ENCODE results near the gene SHROOM2.

DNA sequence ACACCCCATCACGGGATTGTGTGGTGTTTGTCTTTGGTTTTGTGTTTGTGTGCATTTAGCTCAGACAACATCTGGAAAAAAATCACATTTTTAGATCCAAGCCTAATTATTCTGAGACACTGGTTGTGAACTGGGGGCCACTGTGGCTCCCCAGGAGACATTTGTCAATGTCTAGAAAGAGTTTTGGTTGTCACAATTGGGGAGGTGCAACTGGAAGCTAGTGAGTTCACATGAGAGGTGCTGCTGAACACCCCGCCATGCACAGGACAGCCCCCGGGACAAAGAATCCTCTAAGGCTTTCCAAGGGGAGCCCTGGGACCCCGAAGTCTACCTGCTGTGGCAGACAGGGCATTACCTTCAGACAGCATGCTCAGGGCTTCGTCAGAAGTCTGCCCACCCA lies 47.1 kb upstream of the SHROOM2 start:
- TF ChIP-seq, protein P1, sequence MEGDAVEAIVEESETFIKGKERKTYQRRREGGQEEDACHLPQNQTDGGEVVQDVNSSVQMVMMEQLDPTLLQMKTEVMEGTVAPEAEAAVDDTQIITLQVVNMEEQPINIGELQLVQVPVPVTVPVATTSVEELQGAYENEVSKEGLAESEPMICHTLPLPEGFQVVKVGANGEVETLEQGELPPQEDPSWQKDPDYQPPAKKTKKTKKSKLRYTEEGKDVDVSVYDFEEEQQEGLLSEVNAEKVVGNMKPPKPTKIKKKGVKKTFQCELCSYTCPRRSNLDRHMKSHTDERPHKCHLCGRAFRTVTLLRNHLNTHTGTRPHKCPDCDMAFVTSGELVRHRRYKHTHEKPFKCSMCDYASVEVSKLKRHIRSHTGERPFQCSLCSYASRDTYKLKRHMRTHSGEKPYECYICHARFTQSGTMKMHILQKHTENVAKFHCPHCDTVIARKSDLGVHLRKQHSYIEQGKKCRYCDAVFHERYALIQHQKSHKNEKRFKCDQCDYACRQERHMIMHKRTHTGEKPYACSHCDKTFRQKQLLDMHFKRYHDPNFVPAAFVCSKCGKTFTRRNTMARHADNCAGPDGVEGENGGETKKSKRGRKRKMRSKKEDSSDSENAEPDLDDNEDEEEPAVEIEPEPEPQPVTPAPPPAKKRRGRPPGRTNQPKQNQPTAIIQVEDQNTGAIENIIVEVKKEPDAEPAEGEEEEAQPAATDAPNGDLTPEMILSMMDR (conservative IDR thresholded peaks at IDR 0.05 in 1 of 2, IDR thresholded peaks at IDR 0.05 in 1 of 2; ENCODE audit: low read depth in 1 of 2, low read length in 2 of 2) = no peak
- TF ChIP-seq EZH2 (IDR thresholded peaks at IDR 0.05; ENCODE audit: low read length, missing control alignments) = no peak
